Bronchial epithelial cell (primary cell): ENCODE results near the gene DIO1. TPM values are rescaled to one million over a fixed set of nuclear protein-coding genes. Genes with fewer than 3 reads are reported as not detected.

Experiments used
- DNase-seq: peaks from one replicate; pipeline ENCODE4 v3.0.0-alpha.2; 2010; ENCODE audit warnings: low read depth
- FAIRE-seq: peaks from 2 replicates; lab custom pipeline; 2011; peaks lifted over from hg19 to GRCh38; lab: Jason Lieb, UNC
- H3K27me3 ChIP-seq: 2 replicates; pipeline ENCODE4 v1.5.1; 2011; ENCODE audit warnings: low read length; ENCODE audit not compliant: control insufficient read depth, insufficient read depth
- H3K36me3 ChIP-seq: 2 replicates; pipeline ENCODE4 v1.5.1; 2011; ENCODE audit warnings: low read length; ENCODE audit not compliant: control insufficient read depth, insufficient read depth
- H3K4me3 ChIP-seq: 2 replicates; pipeline ENCODE4 v1.5.1; 2011; ENCODE audit warnings: mild to moderate bottlenecking, low read depth, low read length, control low read depth
- CTCF ChIP-seq: IDR thresholded peaks from 2 replicates; pipeline ENCODE4 v1.5.1; 2011; ENCODE audit warnings: mild to moderate bottlenecking, moderate library complexity, low read length, control low read depth, inconsistent platforms; ENCODE audit not compliant: insufficient read depth, severe bottlenecking
- total RNA-seq: library from RNA; depleted of rRNA; stranded (reverse); fragments of >200 nt; gene quantifications from 2 replicates; pipeline ENCODE4 v1.2.1, GENCODE V29; 2014

DIO1 gene
- total RNA-seq, 1 donor from 2014 or later = not detected

GRCh38 chr1:53959664-53960250, 65.8 kb downstream of the DIO1 start:
- Histone ChIP-seq H3K36me3 (peaks cover 12% of the 10 kb centered on the region), H3K27me3 (no peaks in the 10 kb centered on the region), H3K4me3 (no peak overlapping the region)
- TF ChIP-seq CTCF = no peak
- peak; percentile 39 for DNase-seq
- no peak for FAIRE-seq

Other genes with a start within 250 kb of the DIO1 start
- under 0.01 TPM in 1 of 2 replicates, not detected in the other for gene GLIS1, start 155.0 kb upstream of the DIO1 start, total RNA-seq
- gene NDC1, start 55.9 kb upstream of the DIO1 start, total RNA-seq = 8.3 and 16.1 TPM in 2 replicates
- 18.7 and 28.4 TPM in 2 replicates for gene YIPF1, start 4.4 kb upstream of the DIO1 start, total RNA-seq
- gene IFT25, start 51.5 kb downstream of the DIO1 start, total RNA-seq = 9.7 and 12.9 TPM in 2 replicates
- gene LRRC42, start 52.2 kb downstream of the DIO1 start, total RNA-seq = 44.9 and 51.1 TPM in 2 replicates
- 0.26 and 0.90 TPM in 2 replicates for gene LDLRAD1, start 124.0 kb downstream of the DIO1 start, total RNA-seq
- 191 and 315 TPM in 2 replicates for gene TMEM59, start 159.0 kb downstream of the DIO1 start, total RNA-seq
- 2.4 and 3.6 TPM in 2 replicates for gene TCEANC2, start 159.4 kb downstream of the DIO1 start, total RNA-seq